Stimulated activated CD4-positive, alpha-beta T cell treated with anti-CD3 and anti-CD28 coated beads, Interleukin-4, amount 100 ng/mL, for 48 hours (primary cell): ENCODE results near the gene KCNG2.

ENCODE experiments used
- DNase-seq, 2 donors: peaks; one replicate each; pipeline ENCODE4 v3.0.0-alpha.2; 2020; ENCODE audit warnings: low read depth in 2 of 2

The KCNG2 gene

DNA sequence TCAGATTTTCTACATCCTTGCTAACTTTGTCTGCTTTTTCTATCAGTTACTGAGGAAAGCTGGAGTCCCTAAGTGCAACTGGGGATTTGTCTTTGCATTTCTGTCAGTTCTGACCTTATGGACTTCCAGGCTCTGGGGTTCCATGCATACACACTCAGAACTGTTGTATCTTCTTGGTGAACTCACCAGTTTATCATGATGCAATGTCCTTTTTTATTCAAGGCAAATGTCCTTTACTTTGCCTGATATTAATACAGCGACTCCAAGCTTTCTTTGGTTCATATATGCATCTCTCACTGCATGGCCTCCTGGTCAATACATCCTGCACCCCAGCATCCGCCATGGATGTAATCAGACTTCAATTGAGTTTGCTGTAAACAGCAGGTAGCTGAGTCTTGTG is 109.0 kb downstream of the KCNG2 start:
- no peak for DNase-seq

DNA sequence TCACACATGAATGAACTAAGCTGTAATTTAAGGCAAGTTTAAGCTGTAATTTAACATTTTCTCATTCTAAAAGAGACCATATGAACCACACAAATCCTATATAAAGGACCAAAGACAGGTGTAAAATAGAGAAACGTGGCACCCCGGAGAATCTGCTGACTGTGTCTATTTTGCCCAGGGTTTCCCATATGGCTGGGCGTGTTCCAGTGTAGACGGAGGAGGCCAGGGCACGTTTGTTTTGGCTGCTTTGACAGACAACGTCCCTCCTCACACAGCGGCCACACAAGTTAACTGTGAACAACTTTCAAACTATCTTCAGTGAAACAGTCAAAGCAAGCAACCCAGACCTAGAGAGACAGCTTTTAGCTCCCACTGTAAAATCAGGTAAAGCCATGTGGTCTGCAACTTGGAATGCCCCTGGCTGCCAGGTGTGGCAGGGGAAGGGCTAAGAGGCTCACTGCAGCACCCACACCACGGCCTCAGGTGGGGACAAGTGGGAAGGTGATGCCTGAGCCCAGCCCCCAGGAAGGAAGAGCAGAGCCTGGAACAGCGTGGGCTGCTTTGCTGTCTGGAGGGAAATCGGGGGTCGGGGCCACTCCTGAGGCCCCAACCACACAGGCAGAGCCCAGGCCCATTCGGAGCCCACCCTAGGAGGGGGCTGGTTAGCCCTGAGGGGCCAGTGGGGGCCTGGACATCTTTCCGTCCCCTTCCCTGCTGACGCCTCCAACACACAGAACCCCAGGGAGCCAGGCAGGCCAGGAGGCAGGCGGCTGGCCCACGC is 113.0 kb downstream of the KCNG2 start:
- DNase-seq = no peak

GRCh38 chr18:79911344-79912270 is 113.9 kb downstream of the KCNG2 start:
- no peak for DNase-seq

- no peak for DNase-seq
These were observed 114.8 kb downstream of the KCNG2 start for GRCh38 chr18:79912409-79912991.

- DNase-seq = no peak
These were observed 115.5 kb downstream of the KCNG2 start for GRCh38 chr18:79912994-79913831.

DNA sequence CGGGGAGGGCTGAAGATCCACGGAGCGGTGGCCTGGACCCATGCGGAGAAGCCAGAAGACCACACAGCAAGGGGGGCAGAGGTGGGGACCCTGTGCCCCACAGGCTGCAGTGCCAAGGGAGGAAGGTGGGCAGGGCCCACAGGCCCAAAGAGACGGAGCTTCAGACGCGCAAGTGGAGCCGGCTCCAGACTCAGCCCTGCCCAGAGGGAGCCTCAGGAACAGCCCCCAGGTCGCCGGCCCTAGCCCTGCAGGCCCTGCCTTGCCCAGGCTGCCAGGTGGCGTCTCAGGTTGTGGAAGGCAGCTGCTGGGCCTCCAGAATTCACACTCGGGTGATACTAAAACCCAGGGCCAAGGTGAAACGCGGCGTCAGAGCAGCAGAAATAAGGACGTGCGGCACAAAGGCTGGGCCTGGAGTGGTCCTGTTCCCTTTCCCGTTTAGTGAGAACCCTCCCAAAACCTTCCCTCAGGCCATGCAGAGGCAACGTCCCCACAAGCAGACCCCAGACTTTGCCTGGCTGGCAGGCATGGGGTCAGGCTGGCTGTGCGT is 116.9 kb downstream of the KCNG2 start:
- DNase-seq = no peak

DNA sequence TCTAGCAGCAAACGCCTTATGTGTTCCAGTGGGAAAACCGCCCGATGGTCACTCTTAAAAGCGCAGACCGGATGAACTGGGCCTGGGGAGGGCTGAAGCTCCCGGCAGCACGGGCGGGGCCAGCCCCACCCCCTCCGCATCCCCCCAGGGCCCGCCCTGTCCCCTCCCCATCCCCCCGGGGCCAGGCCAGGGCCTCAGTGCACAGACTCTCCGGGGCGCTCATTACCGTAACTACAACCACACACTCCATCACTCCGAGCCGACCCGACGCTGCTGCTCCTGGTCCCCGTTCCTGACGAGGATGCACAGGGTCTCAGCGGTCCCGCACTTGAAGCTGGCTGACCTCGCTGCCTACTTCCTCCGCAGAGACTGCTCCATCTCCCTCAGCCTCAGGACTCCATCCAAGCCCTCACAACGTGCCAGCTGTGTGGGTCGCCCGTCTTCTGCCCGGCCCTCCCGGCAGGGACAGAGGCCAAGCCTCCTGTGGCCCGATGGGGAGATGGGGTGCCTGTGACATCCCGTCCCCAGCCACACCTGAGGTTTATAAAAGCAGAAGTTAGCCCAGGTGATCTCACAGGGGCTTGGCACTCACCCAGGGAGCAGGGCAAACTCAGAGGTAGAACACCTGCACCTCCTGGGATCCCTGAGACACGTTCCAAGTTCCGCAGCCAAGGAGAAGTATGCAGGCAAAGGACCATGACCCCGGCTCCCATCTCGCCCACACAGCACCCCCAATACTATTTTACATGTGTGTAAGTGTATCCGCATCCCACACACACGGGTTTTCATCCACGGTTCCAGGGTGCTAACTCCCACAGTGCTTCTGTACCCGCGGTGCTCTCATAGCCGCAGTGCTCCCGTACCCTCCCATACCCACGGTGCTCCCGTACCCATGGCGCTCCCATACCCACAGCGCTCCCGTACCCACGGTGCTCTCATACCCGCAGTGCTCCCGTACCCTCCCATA is 117.7 kb downstream of the KCNG2 start:
- no peak for DNase-seq

DNA sequence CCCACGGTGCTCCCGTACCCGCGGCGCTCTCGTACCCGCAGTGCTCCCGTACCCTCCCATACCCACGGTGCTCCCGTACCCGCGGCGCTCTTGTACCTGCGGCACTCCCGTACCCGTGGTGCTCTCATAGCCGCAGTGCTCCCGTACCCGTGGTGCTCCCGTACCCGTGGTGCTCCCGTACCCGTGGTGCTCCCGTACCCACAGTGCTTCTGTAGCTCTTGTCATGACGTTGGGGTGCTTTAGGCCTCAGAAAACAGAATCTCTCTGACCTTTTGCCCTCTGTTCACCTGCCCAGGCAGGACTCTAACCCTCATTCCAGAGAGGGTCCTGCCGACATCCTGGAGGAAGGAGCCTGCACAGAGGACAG is 118.4 kb downstream of the KCNG2 start:
- no peak for DNase-seq

DNA sequence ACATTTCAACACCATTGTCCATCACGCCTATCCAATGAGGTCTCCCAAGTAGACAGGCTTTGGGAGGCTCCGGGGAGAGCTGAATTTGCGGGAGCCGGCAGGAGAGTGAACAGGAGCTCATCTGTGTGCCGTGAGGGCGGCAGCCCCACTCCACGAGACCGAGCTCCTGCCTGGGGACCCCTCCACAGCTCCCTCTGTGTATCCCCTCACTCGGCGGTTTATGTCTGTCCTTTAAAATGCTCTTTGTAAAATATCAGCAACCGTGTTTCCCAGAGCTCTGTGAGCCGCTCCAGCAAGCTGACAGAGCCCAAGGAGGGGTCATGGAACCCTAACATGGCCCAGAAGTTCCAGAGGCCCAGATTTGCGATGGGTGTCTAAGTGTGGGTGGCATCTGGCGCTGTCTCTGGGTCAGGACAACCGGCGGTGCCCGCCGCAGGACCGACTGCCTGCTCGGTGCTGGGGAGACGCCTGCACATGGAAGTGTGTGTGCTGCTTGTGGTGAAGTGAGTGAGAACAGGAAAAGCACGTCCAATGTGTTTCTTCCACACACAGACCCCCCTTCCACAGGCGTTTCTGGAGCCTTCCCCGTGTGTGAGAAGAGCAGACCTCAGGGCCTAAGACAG is 118.9 kb downstream of the KCNG2 start:
- DNase-seq = no peak

DNA sequence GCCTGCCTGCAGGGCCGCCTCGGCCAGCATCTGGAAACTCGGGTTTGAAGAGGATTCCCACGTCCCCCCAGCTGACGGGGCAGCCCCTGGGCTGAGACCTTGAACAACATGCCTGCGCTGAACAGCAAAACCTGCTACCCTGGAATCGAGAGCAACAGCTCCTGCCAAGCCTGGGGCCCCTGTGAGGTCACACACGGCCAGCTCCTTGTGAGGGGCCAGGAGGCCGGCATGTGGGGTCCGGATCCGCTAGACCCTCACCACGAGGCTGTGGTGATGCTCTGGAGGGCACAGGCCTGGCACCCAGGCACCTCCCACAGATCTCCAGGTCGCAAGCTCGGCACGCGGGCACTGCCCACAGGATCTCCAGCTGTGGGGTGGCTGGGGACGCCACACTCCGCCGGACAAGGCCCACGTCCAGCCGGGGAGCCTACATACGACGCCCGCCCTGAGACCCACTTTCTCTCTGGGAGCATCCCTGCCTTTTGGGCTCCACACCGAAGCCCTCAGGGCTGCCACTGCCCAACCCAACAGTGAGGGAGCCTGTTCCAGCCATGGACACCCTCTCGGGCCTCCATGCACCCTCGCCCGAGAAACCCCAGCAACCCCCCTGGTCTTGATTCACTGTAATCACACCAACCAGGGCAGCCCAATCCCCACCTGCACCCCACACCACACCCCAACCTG is 119.6 kb downstream of the KCNG2 start:
- no peak for DNase-seq

DNA sequence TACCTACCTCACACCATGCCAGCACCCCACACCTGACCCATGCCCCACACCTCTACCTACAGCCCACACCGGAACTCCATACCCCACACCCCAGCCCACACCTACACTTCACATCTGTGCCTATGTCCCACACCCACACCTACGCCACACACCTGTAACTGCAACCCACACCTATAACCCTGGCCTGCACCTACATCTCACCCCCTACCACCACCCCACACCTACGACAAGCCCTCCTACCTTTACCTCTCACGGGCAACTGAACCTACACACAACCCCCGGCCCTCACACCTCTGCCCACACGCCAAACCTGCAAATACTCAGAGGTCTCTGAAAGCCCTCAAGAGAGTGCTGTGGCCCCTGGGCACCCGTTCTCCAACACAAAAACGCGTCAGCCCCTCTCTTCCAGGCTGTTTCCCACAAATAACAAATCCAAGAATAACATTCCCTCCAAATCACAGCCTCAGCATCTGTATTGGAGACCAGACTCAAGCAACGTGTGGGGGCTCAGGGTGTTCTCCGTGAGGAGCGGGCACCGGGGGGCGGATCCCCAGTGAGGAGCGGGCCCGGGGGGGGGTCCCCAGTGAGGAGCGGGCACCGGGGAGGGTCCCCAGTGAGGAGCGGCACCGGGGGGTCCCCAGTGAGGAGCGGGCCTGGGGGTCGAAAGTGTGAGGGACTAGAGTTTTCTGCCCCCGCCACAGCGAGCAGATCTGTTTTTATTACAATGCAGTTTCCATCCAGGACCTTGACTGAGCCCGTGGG is 120.3 kb downstream of the KCNG2 start:
- no peak for DNase-seq

DNA sequence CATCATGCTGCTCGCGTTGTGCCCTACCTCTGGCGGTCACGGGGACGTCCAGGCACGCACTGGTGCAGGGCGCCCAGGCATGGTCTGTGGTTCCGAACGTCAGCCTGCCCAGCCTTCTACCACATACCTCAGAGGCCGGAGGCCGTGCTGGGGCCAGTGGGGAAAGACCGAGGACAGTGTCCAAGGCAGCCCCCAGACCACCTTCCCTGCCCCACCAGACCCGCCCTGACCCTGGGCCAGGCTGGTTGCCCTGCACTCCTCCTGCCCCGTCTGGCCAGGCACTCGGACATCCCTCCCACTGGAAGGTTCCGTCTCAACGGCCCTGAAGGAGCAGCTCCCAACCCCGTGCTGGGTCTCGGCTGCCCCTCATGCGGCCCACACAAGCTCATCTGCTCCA is 120.9 kb downstream of the KCNG2 start:
- DNase-seq = no peak

GRCh38 chr18:79919089-79919488 is 121.4 kb downstream of the KCNG2 start:
- no peak for DNase-seq

- no peak for DNase-seq
These were observed 124.5 kb downstream of the KCNG2 start for GRCh38 chr18:79921984-79922965.

DNA sequence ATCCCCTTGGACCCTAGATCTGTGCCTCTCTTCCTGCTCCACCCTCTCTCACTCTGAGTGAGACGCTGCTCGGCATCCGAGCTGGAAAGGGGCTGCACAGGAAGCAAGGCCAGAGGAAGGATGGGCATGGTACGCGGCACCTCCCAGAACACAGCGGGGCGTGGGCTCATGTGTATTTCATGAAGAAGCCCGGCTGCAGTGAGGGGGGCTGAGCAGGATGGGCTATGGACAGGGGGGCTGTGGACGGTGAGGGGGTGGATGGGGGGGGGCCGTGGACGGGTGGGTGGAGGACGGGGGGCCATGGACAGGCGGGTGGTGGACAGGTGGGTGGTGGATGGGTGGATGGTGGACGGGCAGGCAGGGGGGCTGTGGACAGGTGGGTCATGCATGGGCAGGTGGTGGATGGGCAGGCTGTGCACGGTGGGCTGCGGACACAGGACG is 125.3 kb downstream of the KCNG2 start:
- DNase-seq = no peak

DNA sequence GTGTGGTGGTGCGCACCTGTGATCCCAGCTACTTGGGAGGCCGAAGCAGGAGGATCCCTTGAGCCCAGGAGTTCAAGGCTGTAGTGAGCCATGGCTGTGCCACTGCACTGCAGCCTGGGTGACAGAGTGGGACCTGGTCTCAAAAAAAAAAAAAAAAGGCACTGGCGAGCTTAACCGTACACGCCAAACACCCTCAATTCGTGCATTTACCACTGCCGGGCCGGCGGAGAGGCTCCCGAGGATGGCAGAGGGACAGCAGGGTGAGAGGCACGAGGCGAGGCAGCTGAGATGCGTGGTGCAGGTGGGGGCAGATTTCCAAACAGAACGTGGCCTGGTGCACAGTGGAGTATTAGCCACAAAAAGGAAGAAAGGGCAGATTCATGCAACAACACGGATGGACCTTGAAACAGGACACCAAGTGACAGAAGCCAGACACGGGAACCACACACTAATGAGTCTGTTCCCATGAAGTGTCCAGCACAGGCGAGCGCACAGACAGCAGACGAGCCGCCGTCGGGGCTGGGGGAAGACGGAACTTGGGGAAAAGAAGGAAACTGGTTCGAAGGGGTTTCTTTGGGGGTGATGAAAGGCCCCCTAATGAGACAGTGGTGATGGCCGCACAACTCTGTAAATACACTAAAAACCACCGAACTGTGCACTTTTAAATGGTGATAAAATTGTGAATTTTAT is 126.3 kb downstream of the KCNG2 start:
- DNase-seq = no peak
